NCI-H2196 treated with DMSO at 0.1 percent for 48 hours (cell line): ENCODE results near the gene SYNGR1.
"Not testable (repeated sequence)": the region's sequence is repeated elsewhere in the genome, so short reads cannot be mapped to it uniquely, and the experiment has no call there.

Source experiments
- DNase-seq: peaks from one replicate; lab custom pipeline; 2025; ENCODE audit not compliant: unreplicated experiment; lab: John Stamatoyannopoulos, UW

SYNGR1 gene

GRCh38 chr22:39350757-39351688 is 1.2 kb downstream of the SYNGR1 start:
- DNase-seq, result no peak

GRCh38 chr22:39351689-39352214 is 2.0 kb downstream of the SYNGR1 start:
- DNase-seq, result no peak

GRCh38 chr22:39352306-39352891 is 2.6 kb downstream of the SYNGR1 start:
- DNase-seq, result no peak

DNA sequence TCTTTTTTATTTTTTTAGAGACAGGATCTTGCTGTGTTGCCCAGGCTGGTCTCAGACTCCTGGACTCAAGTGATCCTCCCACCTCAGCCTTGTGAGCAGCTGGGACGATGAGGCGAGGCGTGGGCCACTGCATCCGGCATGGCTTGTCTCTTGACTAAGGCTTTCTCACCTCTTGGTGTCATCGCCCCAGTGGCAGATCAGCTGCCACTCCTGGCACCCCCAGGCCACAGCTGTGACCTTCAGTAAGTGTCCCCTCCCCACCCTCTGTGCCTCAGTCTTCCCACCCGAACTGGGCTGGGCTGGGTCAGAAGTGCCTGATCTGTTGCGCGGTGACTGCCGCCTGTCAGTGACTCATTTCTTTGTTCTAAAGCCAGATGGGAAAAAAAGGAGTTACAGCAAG is 3.6 kb downstream of the SYNGR1 start:
- DNase-seq, result no peak

DNA sequence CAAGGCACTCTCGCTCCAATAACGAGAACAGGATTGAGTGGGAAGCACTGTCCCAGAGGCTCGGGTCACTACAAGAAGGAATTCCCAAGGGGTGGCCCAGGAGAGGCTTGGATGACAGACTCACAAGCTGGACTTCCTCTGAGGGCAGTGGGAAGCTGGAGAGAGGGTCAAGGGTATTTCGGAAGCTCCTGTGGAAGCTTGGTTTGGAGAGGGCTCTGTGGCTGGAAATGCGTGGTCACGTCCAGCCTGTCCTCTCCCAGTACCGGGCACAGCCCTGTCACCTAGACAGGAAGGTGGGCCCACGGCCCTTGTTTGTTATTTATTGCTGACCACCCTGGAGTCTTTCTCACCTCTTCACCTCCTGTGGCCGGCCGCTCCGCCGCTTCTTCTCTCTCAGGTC is 5.3 kb downstream of the SYNGR1 start:
- no peak for DNase-seq

GRCh38 chr22:39355805-39356204 is 6.0 kb downstream of the SYNGR1 start:
- not testable (repeated sequence) for DNase-seq

- DNase-seq, result no peak
Measured at GRCh38 chr22:39356464-39356863, 6.7 kb downstream of the SYNGR1 start.

DNA sequence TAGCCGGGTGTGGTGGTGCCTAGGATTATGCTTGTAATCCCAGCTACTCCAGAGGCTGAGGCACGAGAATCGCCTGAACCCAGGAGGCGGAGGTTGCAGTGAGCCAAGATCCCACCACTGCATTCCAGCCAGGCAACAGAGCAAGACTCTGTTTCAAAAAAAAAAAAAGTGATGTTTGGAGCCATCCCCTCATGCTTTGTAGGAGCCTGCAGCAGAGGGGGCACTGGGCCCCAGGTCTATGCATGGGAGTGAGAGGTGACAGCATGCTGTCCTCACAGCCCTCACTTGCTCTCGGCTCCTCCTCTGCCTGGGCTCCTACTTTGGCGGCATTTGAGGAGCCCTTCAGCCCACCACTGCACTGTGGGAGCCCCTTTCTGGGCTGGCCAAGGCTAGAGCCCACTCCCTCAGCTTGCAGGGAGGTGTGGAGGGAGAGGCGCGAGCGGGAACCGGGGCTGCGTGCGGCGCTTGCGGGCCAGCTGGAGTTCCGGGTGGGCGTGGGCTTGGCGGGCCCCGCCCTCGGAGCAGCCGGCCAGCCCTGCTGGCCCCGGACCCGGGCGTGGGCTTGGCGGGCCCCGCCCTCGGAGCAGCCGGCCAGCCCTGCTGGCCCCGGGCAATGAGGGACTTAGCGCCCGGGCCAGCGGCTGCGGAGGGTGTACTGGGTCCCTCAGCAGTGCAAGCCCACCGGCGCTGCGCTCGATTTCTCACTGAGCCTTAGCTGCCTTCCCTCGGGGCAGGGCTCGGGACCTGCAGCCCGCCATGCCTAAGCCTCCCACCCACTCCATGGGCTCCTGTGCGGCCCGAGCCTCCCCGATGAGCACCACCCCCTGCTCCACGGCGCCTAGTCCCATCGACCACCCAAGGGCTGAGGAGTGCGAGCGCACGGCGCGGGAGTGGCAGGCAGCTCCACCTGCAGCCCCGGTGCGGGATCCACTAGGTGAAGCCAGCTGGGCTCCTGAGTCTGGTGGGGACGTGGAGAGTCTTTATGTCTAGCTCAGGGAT is 7.6 kb downstream of the SYNGR1 start:
- not testable (repeated sequence) for DNase-seq

DNA sequence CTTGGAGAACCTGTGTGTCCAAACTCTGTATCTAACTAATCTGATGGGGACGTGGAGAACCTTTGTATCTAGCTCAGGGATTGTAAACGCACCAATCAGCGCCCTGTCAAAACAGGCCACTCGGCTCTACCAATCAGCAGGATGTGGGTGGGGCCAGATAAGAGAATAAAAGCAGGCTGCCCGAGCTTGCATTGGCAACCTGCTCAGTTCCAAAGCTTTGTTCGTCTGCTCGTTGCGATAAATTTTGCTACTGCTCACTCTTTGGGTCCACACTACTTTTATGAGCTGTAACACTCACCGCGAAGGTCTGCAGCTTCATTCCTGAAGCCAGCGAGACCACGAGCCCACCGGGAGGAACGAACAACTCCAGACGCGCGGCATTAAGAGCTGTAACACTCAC is 8.4 kb downstream of the SYNGR1 start:
- not testable (repeated sequence) for DNase-seq

DNA sequence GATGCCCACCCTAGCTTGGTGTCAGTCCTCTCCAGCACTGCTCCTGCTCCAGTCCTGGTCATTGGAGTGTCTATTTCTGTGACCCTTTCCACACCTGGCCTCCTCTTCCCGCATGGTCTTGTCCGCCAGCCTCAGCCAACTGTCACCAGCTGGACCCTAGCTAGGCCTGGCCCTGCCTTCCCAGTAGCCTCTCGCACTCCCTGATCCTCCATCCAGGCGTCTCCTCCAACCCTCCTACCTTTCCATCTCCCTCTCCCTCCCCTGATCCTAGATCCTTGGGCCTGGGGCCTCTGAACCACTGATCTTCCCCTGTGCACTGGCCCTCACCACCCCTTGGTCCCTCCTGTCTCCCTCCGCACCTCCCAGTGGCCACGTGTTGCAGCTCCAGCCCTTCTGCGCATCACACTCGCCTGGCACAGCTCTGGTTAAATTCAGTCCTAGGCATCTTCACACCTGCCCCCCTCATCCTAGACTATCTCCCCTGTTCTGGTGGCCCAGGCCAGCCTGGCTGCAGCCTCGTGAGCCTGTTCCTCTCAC is 9.9 kb downstream of the SYNGR1 start:
- no peak for DNase-seq

DNA sequence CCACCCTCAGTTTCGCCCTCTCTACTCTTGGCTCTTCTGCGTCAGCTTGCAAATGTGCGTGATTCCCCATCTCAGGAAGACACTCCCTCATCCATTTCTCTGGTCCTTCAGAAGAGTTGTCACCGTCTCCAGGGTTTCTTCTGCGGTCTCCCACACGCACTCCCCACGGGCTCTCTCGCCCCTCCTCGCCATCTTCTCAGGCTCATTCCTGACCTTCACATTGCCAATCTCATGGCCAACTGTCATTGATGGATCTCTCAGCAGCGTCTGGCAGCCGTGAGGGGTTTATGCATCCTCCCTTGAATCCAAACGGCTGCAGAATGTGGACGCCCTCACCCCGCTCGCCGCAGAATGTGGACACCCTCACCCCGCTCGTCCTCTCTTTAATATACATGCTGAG is 10.5 kb downstream of the SYNGR1 start:
- no peak for DNase-seq

- no peak for DNase-seq
Measured at GRCh38 chr22:39360674-39361413, 11.1 kb downstream of the SYNGR1 start.

DNA sequence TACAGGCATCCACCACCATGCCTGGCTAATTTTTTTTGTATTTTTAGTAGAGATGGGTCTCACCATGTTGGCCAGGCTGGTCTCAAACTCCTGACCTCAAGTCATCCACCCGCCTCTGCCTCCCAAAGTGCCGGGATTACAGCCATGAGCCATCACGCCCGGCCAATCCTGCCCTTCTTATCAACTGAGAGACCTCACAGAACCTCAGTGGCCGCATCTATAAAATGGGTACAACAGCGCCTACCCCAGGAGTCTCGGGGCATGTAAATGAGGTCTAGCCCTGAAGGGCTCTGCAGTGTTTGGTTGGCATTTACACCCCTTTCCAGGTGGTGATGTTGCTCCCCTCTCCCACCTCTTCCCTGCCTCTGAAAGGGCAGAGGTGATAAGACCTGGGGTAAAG is 11.7 kb downstream of the SYNGR1 start:
- DNase-seq, result no peak

- no peak for DNase-seq
Measured at GRCh38 chr22:39362271-39362670, 12.5 kb downstream of the SYNGR1 start.

GRCh38 chr22:39362932-39363331 is 13.1 kb downstream of the SYNGR1 start:
- DNase-seq, result no peak

GRCh38 chr22:39363751-39364515 is 14.1 kb downstream of the SYNGR1 start:
- no peak for DNase-seq

DNA sequence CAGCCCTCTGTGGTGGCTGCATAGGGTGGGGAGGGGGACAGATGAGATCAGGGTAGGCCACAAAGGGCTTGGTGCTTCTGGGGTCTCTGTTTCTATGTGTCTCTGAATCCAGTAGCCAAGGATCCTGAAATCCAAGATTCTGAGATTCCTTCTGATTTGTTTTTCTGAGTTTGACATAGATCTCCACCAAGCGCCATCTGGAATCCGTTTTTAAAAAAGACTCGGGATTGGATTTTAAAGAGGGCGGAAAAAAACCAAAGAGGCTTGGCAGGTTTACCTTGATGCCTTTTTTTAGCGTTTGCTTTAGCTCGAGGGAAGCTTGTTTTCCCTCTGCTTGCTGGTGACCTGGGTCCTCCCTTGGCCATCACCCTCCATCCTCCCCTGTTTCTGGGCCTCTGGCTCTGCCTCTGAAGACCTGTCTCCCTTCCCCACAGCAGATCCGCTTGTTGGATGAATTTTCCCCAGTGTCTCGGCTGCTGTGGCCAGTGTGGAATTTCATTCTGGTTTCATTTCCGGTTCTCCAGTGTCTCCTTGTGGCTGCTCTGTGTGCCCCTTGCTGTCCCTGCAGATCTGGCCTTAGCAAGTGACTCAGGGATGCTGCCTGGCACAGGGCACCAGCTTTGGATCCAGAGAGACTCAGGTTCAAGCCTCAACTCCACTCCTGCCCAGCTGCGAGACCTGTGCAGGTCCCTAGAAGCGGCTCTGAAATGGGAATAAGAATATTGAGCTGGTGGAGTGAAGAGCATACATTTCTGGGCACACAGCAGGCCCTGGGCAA is 15.1 kb downstream of the SYNGR1 start:
- DNase-seq, result no peak

GRCh38 chr22:39365492-39365780 is 15.6 kb downstream of the SYNGR1 start:
- DNase-seq, result no peak

DNA sequence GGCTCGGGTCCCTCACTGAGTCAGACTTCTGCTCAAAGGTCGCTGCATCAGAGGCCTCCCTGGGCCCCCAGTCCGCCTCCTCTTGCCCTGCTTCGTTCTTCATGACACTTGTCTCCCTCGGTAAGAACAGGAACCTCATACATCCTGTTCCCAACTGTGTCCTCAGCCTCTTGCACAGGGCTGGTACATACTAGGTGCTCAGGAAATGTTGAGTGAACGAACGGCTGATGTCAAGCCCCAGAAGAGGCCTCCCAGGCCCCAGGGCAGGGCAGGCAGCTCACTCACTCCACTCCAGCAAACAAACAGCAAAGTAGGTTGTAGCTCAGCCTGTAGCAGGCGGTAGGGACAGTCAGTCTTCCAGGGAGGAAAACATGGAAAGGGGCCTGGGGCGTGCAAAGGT is 17.2 kb downstream of the SYNGR1 start:
- DNase-seq, result no peak
